NCI-H1417 treated with DMSO at 0.1 percent for 48 hours (cell line): ENCODE results near the gene CHSY1.
"Not testable (repeated sequence)": the region's sequence is repeated elsewhere in the genome, so short reads cannot be mapped to it uniquely, and the experiment has no call there.

Experiments used
- DNase-seq: peaks from one replicate; lab custom pipeline; 2025; lab: John Stamatoyannopoulos, UW

CHSY1 gene

GRCh38 chr15:101244036-101244781, 7.6 kb downstream of the CHSY1 start:
- no peak for DNase-seq

GRCh38 chr15:101243420-101243819, 8.4 kb downstream of the CHSY1 start:
- no peak for DNase-seq

GRCh38 chr15:101242999-101243336, 8.9 kb downstream of the CHSY1 start:
- no peak for DNase-seq

GRCh38 chr15:101242160-101242998, 9.5 kb downstream of the CHSY1 start:
- no peak for DNase-seq

- no peak for DNase-seq
Measured at GRCh38 chr15:101240358-101240757, 11.5 kb downstream of the CHSY1 start.

- DNase-seq: no peak
Measured at GRCh38 chr15:101239724-101240136, 12.1 kb downstream of the CHSY1 start.

GRCh38 chr15:101237251-101237650, 14.6 kb downstream of the CHSY1 start:
- no peak for DNase-seq

- no peak for DNase-seq
Measured at GRCh38 chr15:101233651-101234280, 18.1 kb downstream of the CHSY1 start.

GRCh38 chr15:101232677-101233076, 19.2 kb downstream of the CHSY1 start:
- no peak for DNase-seq

GRCh38 chr15:101228313-101228712, 23.5 kb downstream of the CHSY1 start:
- no peak for DNase-seq

- no peak for DNase-seq
Measured at GRCh38 chr15:101225658-101226057, 26.2 kb downstream of the CHSY1 start.

- no peak for DNase-seq
Measured at GRCh38 chr15:101221902-101222301, 29.9 kb downstream of the CHSY1 start.

- no peak for DNase-seq
Measured at GRCh38 chr15:101220060-101220459, 31.8 kb downstream of the CHSY1 start.

- DNase-seq: no peak
Measured at GRCh38 chr15:101219441-101219840, 32.4 kb downstream of the CHSY1 start.

- DNase-seq: no peak
Measured at GRCh38 chr15:101217446-101217845, 34.4 kb downstream of the CHSY1 start.

- DNase-seq: no peak
Measured at GRCh38 chr15:101216100-101216499, 35.7 kb downstream of the CHSY1 start.

- DNase-seq: no peak
Measured at GRCh38 chr15:101215681-101216080, 36.2 kb downstream of the CHSY1 start.

GRCh38 chr15:101214435-101215097, 37.3 kb downstream of the CHSY1 start:
- not testable (repeated sequence) for DNase-seq

- DNase-seq: no peak
Measured at GRCh38 chr15:101213570-101213969, 38.3 kb downstream of the CHSY1 start.

- DNase-seq: no peak
Measured at GRCh38 chr15:101213147-101213546, 38.7 kb downstream of the CHSY1 start.

- no peak for DNase-seq
Measured at GRCh38 chr15:101211897-101212296, 40.0 kb downstream of the CHSY1 start.

GRCh38 chr15:101210466-101210865, 41.4 kb downstream of the CHSY1 start:
- DNase-seq: no peak
